Common myeloid progenitor, CD34-positive (primary cell): Measurements from ENCODE around the gene MAN2B2.

Experiments used
- CTCF ChIA-PET: fragments of 350-600 bp; sonication (Branson Sonifier 250); formaldehyde crosslinking; loops from one replicate; lab custom pipeline; 2021; ENCODE audit warnings: antibody characterized with exemption; lab: Charles Lee
- POLR2A ChIA-PET: fragments of 350-600 bp; sonication (Branson Sonifier 250); formaldehyde crosslinking; loops from one replicate; lab custom pipeline; 2021; ENCODE audit warnings: antibody characterized with exemption; lab: Charles Lee
- DNase-seq, 3 donors: peaks; one replicate each; pipeline versions ENCODE4 v3.0.0 to v3.0.0-alpha.2; 2013
- H3K27ac ChIP-seq, 2 experiments: 1 replicate in 1 of 2; 2 replicates in 1 of 2; pipeline ENCODE4 v1.7.0; 2013; ENCODE audit warnings: inconsistent platforms in 2 of 2, low read length in 2 of 2, mild to moderate bottlenecking in 2 of 2, low read depth in 1 of 2, moderate library complexity in 1 of 2; ENCODE audit not compliant: severe bottlenecking in 2 of 2, insufficient read depth in 1 of 2, poor library complexity in 1 of 2
- H3K27me3 ChIP-seq, 5 experiments: replicated peaks in 2 of 5; 1 replicate in 3 of 5; 2 replicates in 2 of 5; pipeline versions ENCODE4 v1.6.1 to v1.7.0; 2013; ENCODE audit warnings: low read length in 4 of 5, mild to moderate bottlenecking in 2 of 5, moderate library complexity in 2 of 5, inconsistent platforms in 1 of 5; ENCODE audit not compliant: insufficient read depth in 5 of 5, control insufficient read depth in 4 of 5
- H3K36me3 ChIP-seq, 4 experiments: 1 replicate in 2 of 4; 2 replicates in 2 of 4; pipeline versions ENCODE4 v1.6.1 to v1.7.0; 2013; ENCODE audit warnings: low read length in 3 of 4, control low read depth in 1 of 4, mild to moderate bottlenecking in 1 of 4; ENCODE audit not compliant: control insufficient read depth in 4 of 4, insufficient read depth in 4 of 4
- H3K4me1 ChIP-seq, 4 experiments: 1 replicate in 3 of 4; 2 replicates in 1 of 4; pipeline versions ENCODE4 v1.6.1 to v1.7.1; 2013; ENCODE audit warnings: low read length in 3 of 4, mild to moderate bottlenecking in 3 of 4, control low read depth in 1 of 4, inconsistent platforms in 1 of 4, moderate library complexity in 1 of 4; ENCODE audit not compliant: control insufficient read depth in 4 of 4, insufficient read depth in 4 of 4; ENCODE audit errors: control extremely low read depth in 1 of 4
- H3K4me3 ChIP-seq, 7 experiments: 1 replicate in 4 of 7; 2 replicates in 3 of 7; pipeline versions ENCODE4 v1.5.1 to v1.7.0; 2013; ENCODE audit warnings: mild to moderate bottlenecking in 7 of 7, low read length in 6 of 7, moderate library complexity in 6 of 7, inconsistent platforms in 2 of 7, low read depth in 2 of 7, control low read depth in 1 of 7; ENCODE audit not compliant: insufficient read depth in 4 of 7, control insufficient read depth in 1 of 7; ENCODE audit errors: extremely low read depth in 1 of 7
- H3K9me3 ChIP-seq, 5 experiments: 1 replicate in 4 of 5; 2 replicates in 1 of 5; pipeline versions ENCODE4 v1.6.1 to v1.7.1; 2013; ENCODE audit warnings: low read length in 4 of 5, mild to moderate bottlenecking in 2 of 5, inconsistent platforms in 1 of 5, low read depth in 1 of 5, moderate library complexity in 1 of 5; ENCODE audit not compliant: control insufficient read depth in 4 of 5, insufficient read depth in 2 of 5; ENCODE audit errors: control extremely low read depth in 1 of 5
- WGBS: methylation state at CpG from one replicate; pipeline ENCODE4 v1.1.5; 2013; ENCODE audit not compliant: insufficient coverage; 5-methylcytosine and 5-hydroxymethylcytosine counted together

MAN2B2 gene

GRCh38 chr4:6658597-6659075 lies 83.6 kb downstream of the MAN2B2 start:
- DNase-seq, result peak; percentile 22 to 64 (median 43)
- peaks cover 16 to 65% (median 26%) of the 10 kb centered on the region in 5 experiments for H3K27me3 ChIP-seq
- H3K4me3 ChIP-seq, result peak overlapping the region; percentile 21 to 69 (median 57)
- ChIA-PET POLR2A (interaction anchor here (1.2 kb wide), 1 partner anchor 15 kb away, joined by 4 read pairs; no protein-coding TSS in a partner anchor), CTCF (interaction anchor here (0.8 to 1.8 kb wide), 6 partner anchors 11 to 1145 kb away, joined by 3 to 6 read pairs (median 4); partner anchors contain the start of gene MRFAP1L1)
- H3K27ac ChIP-seq, result no peak overlapping the region
- WGBS, result 7% methylated on average over 52 of the region's 52 CpGs
- no peaks in the 10 kb centered on the region for H3K9me3 ChIP-seq
- H3K4me1 ChIP-seq, result peaks cover 3 to 12% (median 8%) of the 10 kb centered on the region in 4 experiments
- H3K36me3 ChIP-seq, result no peaks in the 10 kb centered on the region

- POLR2A ChIA-PET, result no interaction called here
- no peak for DNase-seq
- 88% methylated on average over 2 of the region's 2 CpGs for WGBS
- Histone ChIP-seq H3K4me3 (no peak overlapping the region), H3K36me3 (no peaks in the 10 kb centered on the region), H3K27me3 (peaks cover 16 to 77% (median 34%) of the 10 kb centered on the region in 5 experiments), H3K4me1 (peaks cover 3 to 18% (median 10%) of the 10 kb centered on the region in 4 experiments), H3K27ac (no peak overlapping the region), H3K9me3 (no peaks in the 10 kb centered on the region)
- CTCF ChIA-PET, result interaction anchor here (1.6 to 1.8 kb wide), 2 partner anchors 12 to 21 kb away, joined by 5 read pairs; no protein-coding TSS in a partner anchor
These were observed 84.9 kb downstream of the MAN2B2 start for GRCh38 chr4:6659897-6660296.

GRCh38 chr4:6660430-6660829 lies 85.4 kb downstream of the MAN2B2 start:
- Histone ChIP-seq H3K4me3 (no peak overlapping the region), H3K9me3 (no peaks in the 10 kb centered on the region), H3K4me1 (peaks cover 3 to 18% (median 10%) of the 10 kb centered on the region in 4 experiments), H3K27me3 (peaks cover 18 to 83% (median 38%) of the 10 kb centered on the region in 5 experiments), H3K27ac (no peak overlapping the region), H3K36me3 (no peaks in the 10 kb centered on the region)
- POLR2A ChIA-PET, result no interaction called here
- 100% methylated on average over 3 of the region's 3 CpGs for WGBS
- CTCF ChIA-PET, result interaction anchor here (4.6 kb wide), 1 partner anchor 12 kb away, joined by 24 read pairs; a partner anchor contains a TSS
- DNase-seq, result no peak

- WGBS, result no CpG with 5 or more reads among the region's 3 CpGs
- POLR2A ChIA-PET, result no interaction called here
- CTCF ChIA-PET, result interaction anchor here (0.8 to 4.6 kb wide), 5 partner anchors 9 to 408 kb away, joined by 3 to 24 read pairs (median 3); a partner anchor contains a TSS
These were observed 87.6 kb downstream of the MAN2B2 start for GRCh38 chr4:6662591-6662990.

GRCh38 chr4:6663596-6664393 lies 88.8 kb downstream of the MAN2B2 start:
- no peak for DNase-seq
- Histone ChIP-seq H3K9me3 (no peaks in the 10 kb centered on the region), H3K4me1 (peaks cover 3 to 11% (median 7%) of the 10 kb centered on the region in 4 experiments), H3K4me3 (peak overlapping the region in 3 of 7 experiments; percentile 11 to 34 (median 24)), H3K27me3 (peaks cover 18 to 74% (median 42%) of the 10 kb centered on the region in 5 experiments), H3K27ac (no peak overlapping the region), H3K36me3 (no peaks in the 10 kb centered on the region)
- 27% methylated on average over 46 of the region's 55 CpGs for WGBS
- POLR2A ChIA-PET, result interaction anchor here (0.7 kb wide), 1 partner anchor 53 kb away, joined by 3 read pairs; no protein-coding TSS in a partner anchor
- CTCF ChIA-PET, result interaction anchor here (0.6 to 4.6 kb wide), 10 partner anchors 8 to 406 kb away, joined by 3 to 24 read pairs (median 4); a partner anchor contains a TSS

More at GRCh38 chr4:6662591-6662990, 87.6 kb downstream of the MAN2B2 start:
- peaks cover 18 to 86% (median 42%) of the 10 kb centered on the region in 5 experiments for H3K27me3 ChIP-seq
- DNase-seq, result no peak
- no peaks in the 10 kb centered on the region for H3K36me3 ChIP-seq
- H3K9me3 ChIP-seq, result no peaks in the 10 kb centered on the region
- no peak overlapping the region for H3K27ac ChIP-seq
- no peak overlapping the region for H3K4me3 ChIP-seq
- peaks cover 3 to 18% (median 10%) of the 10 kb centered on the region in 4 experiments for H3K4me1 ChIP-seq

GRCh38 chr4:6665320-6665654 lies 90.3 kb downstream of the MAN2B2 start:
- H3K36me3 ChIP-seq, result no peaks in the 10 kb centered on the region
- WGBS, result 81% methylated on average over 5 of the region's 9 CpGs
- no peaks in the 10 kb centered on the region for H3K9me3 ChIP-seq
- peaks cover 8 to 60% (median 38%) of the 10 kb centered on the region in 5 experiments for H3K27me3 ChIP-seq
- no peak overlapping the region for H3K27ac ChIP-seq
- H3K4me3 ChIP-seq, result no peak overlapping the region
- H3K4me1 ChIP-seq, result peaks cover 0 to 6% (median 2%) of the 10 kb centered on the region in 4 experiments
- CTCF ChIA-PET, result interaction anchor here (2.7 kb wide), 1 partner anchor 16 kb away, joined by 10 read pairs; no protein-coding TSS in a partner anchor
- POLR2A ChIA-PET, result no interaction called here
- no peak for DNase-seq
